SK-N-SH (cell line): Measurements from ENCODE around the gene CDH4. TPM values are rescaled to one million over a fixed set of nuclear protein-coding genes. Genes with fewer than 3 reads are reported as not detected.

Experiments used
- CTCF ChIA-PET: fragments of 300-600, 350-600 bp; formaldehyde crosslinking; extraction: SDS; loops from one replicate; lab custom pipeline; 2021; lab: Yijun Ruan, JAX
- POLR2A ChIA-PET: fragments of 350-600 bp; sonication (Branson Sonifier 250); formaldehyde crosslinking; extraction: SDS; loops from one replicate; lab custom pipeline; 2020; ENCODE audit warnings: antibody characterized with exemption, inconsistent platforms; lab: Yijun Ruan, JAX
- DNase-seq: peaks from one replicate; pipeline ENCODE4 v3.0.0; 2012
- H2AFZ ChIP-seq: fragments of 200-600 bp; sonication (generic); 2 replicates; pipeline ENCODE4 v1.8.1; 2016; ENCODE audit warnings: antibody characterized with exemption, mild to moderate bottlenecking, low read depth
- H3F3A ChIP-seq: fragments of 200-600 bp; sonication (generic); replicated peaks from 2 replicates; pipeline ENCODE3; 2016; ENCODE audit warnings: antibody characterized with exemption, mild to moderate bottlenecking; ENCODE audit not compliant: insufficient read depth
- H3K27ac ChIP-seq, 2 experiments: fragments of 200-500 bp in 1 of 2; fragments of 200-600 bp in 1 of 2; sonication (Bioruptor generic) in 1 of 2; sonication (generic), shearing (Covaris generic) in 1 of 2; 2 replicates each; pipeline versions ENCODE4 v1.5.1 to v1.6.1; 2014 to 2016; ENCODE audit warnings: low read depth in 2 of 2, inconsistent platforms in 1 of 2, low read length in 1 of 2, mild to moderate bottlenecking in 1 of 2, mixed read lengths in 1 of 2
- H3K27me3 ChIP-seq: fragments of 200-600 bp; sonication (generic), shearing (Covaris generic); 2 replicates; pipeline ENCODE4 v1.6.1; 2016; ENCODE audit warnings: mixed run types; ENCODE audit not compliant: insufficient read depth
- H3K36me3 ChIP-seq, 2 experiments: fragments of 200-500 bp in 1 of 2; fragments of 200-600 bp in 1 of 2; sonication (Bioruptor generic) in 1 of 2; sonication (generic) in 1 of 2; replicated peaks in 1 of 2; 2 replicates each; pipeline versions ENCODE3 to v1.5.1; 2014 to 2016; ENCODE audit warnings: low read length in 1 of 2, mild to moderate bottlenecking in 1 of 2; ENCODE audit not compliant: insufficient read depth in 2 of 2, control insufficient read depth in 1 of 2
- H3K4me1 ChIP-seq, 2 experiments: fragments of 200-500 bp in 1 of 2; fragments of 200-600 bp in 1 of 2; sonication (Bioruptor generic) in 1 of 2; sonication (generic), shearing (Covaris generic) in 1 of 2; 2 replicates each; pipeline versions ENCODE4 v1.5.1 to v1.6.1; 2014 to 2016; ENCODE audit warnings: low read depth in 1 of 2, low read length in 1 of 2, mixed run types in 1 of 2; ENCODE audit not compliant: insufficient read depth in 2 of 2, control insufficient read depth in 1 of 2
- H3K4me2 ChIP-seq: fragments of 200-600 bp; sonication (generic), shearing (Covaris generic); 2 replicates; pipeline ENCODE4 v1.6.1; 2017; ENCODE audit warnings: mixed run types
- H3K4me3 ChIP-seq, 2 experiments: fragments of 200-500 bp in 1 of 2; fragments of 200-600 bp in 1 of 2; sonication (Bioruptor generic) in 1 of 2; sonication (generic), shearing (Covaris generic) in 1 of 2; 2 replicates each; pipeline versions ENCODE4 v1.5.1 to v1.8.1; 2014 to 2016; ENCODE audit warnings: low read depth in 2 of 2, inconsistent platforms in 1 of 2, low read length in 1 of 2, mild to moderate bottlenecking in 1 of 2, mixed read lengths in 1 of 2, moderate library complexity in 1 of 2
- H3K79me2 ChIP-seq: fragments of 200-600 bp; sonication (generic); 2 replicates; pipeline ENCODE4 v1.8.1; 2017; ENCODE audit warnings: mild to moderate bottlenecking; ENCODE audit not compliant: insufficient read depth
- H3K9ac ChIP-seq: fragments of 200-600 bp; sonication (generic); 2 replicates; pipeline ENCODE4 v1.6.1; 2017; ENCODE audit warnings: mixed run types
- H3K9me2 ChIP-seq: fragments of 200-600 bp; sonication (generic); 2 replicates; pipeline ENCODE4 v1.6.1; 2017; ENCODE audit warnings: mixed run types
- H3K9me3 ChIP-seq: fragments of 200-600 bp; sonication (generic); 2 replicates; pipeline ENCODE4 v1.6.1; 2017; ENCODE audit warnings: mixed run types, mild to moderate bottlenecking, moderate library complexity
- H4K20me1 ChIP-seq: fragments of 200-600 bp; sonication (generic); 2 replicates; pipeline ENCODE4 v1.6.1; 2017; ENCODE audit warnings: mild to moderate bottlenecking, mixed run types; ENCODE audit not compliant: insufficient read depth
- ELF1 ChIP-seq: IDR thresholded peaks from 2 replicates; pipeline ENCODE4 v1.4.0; 2012
- EZH2phosphoT487 ChIP-seq: fragments of 200-600 bp; sonication (generic); IDR thresholded peaks from 2 replicates; pipeline ENCODE4 v1.6.1; 2017; ENCODE audit warnings: low read depth, mixed run types, mild to moderate bottlenecking, antibody characterized with exemption, moderate library complexity, borderline replicate concordance
- MEF2A ChIP-seq: IDR thresholded peaks from 2 replicates; pipeline ENCODE4 v1.4.0; 2012; ENCODE audit warnings: low read depth, borderline replicate concordance
- NFIC ChIP-seq: IDR thresholded peaks from 2 replicates; pipeline ENCODE4 v1.4.0; 2012; ENCODE audit warnings: borderline replicate concordance
- NRF1 ChIP-seq: IDR thresholded peaks from 2 replicates; pipeline ENCODE4 v1.6.1; 2012; ENCODE audit warnings: low read depth, mild to moderate bottlenecking, low read length
- RCOR1 ChIP-seq: fragments of 150-350 bp; IDR thresholded peaks from 2 replicates; pipeline ENCODE4 v1.6.1; 2017; ENCODE audit warnings: antibody characterized with exemption, low read length
- RFX5 ChIP-seq: IDR thresholded peaks from 2 replicates; pipeline ENCODE4 v1.6.1; 2012; ENCODE audit warnings: mild to moderate bottlenecking, improper control_type of control experiment, low read length
- RXRA ChIP-seq: IDR thresholded peaks from 2 replicates; pipeline ENCODE4 v1.4.0; 2012; ENCODE audit warnings: low read depth, mild to moderate bottlenecking, borderline replicate concordance
- TEAD4 ChIP-seq: IDR thresholded peaks from 2 replicates; pipeline ENCODE4 v1.4.0; 2012; ENCODE audit warnings: mild to moderate bottlenecking, borderline replicate concordance; ENCODE audit not compliant: insufficient read depth
- WGBS: methylation state at CpG from one replicate; pipeline ENCODE4 v1.1.6; 2017; ENCODE audit warnings: low lambda C conversion rate; 5-methylcytosine and 5-hydroxymethylcytosine counted together
- polyA plus RNA-seq, 3 experiments: library from polyadenylated mRNA; depleted of rRNA; stranded (reverse); fragments of >200 nt; gene quantifications; 2 replicates each; pipeline ENCODE4 v1.2.3, GENCODE V29; 2012
- TF ChIP-seq, protein P1 (sequence below): IDR thresholded peaks from 2 replicates; pipeline ENCODE4 v1.4.0; 2012; ENCODE audit warnings: low read depth
- TF ChIP-seq, protein P2 (sequence below): IDR thresholded peaks from 2 replicates; pipeline ENCODE4; 2012
- TF ChIP-seq, protein P3 (sequence below): fragments of 150-350 bp; IDR thresholded peaks from 2 replicates; pipeline ENCODE4 v1.6.1; 2016; ENCODE audit warnings: mild to moderate bottlenecking, low read depth, low read length
- TF ChIP-seq, protein P4 (sequence below): fragments of 200-600 bp; sonication (generic); IDR thresholded peaks from 2 replicates; pipeline ENCODE4 v1.6.1; 2017; ENCODE audit warnings: antibody characterized with exemption, mild to moderate bottlenecking, moderate library complexity
- TF ChIP-seq, protein P5 (sequence below): IDR thresholded peaks from 2 replicates; pipeline ENCODE4 v1.6.1; 2012; ENCODE audit warnings: mild to moderate bottlenecking, low read depth, low read length, moderate library complexity
- TF ChIP-seq, protein P6 (sequence below): IDR thresholded peaks from 2 replicates; pipeline ENCODE4 v1.4.0; 2012; ENCODE audit warnings: low read depth, borderline replicate concordance

The CDH4 gene
- polyA plus RNA-seq, 1 of the 3 experiments (the other 2 are of a cell fraction) = not detected

DNA sequence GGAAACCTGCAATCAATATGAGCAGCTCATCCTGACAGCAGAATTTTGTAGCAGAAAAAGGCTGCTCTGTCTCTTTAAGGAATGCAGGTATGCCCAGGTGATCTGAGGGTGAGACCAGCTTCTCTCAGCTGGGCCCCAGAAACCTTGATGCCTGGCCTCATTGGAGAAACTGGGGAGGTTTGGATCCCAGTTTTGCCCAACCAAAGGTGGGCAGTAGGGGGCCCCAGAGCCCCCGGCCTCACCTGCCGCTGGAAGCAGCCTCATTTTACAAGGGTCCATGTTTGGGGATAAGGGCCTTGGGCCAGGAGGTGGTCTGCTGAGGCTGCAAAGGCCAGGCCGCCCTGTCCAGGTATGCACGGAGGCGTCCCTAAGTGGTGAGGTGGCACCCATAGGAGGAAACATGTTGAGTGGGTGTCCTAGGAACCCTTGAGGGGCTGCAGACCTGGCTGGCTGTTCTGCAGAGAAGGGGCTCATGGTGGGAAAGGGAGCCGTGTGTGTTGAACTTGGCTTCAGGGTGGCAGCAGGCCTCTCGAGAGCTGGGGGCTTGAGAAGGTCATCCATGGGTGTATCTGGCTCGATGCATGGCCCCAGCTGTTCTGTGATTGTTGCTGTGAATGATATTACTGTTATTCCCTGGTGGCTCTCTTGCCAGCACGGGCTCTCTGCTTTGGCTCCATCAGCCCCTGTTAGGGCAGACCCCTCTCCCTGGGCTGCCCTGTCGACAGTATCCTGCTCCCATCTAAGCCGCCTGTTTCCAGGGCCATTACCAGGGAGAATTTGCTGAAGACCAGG, 208.4 kb downstream of the CDH4 start:
- Histone ChIP-seq H4K20me1 (no peaks in the 10 kb centered on the region), H3K4me2 (no peak overlapping the region), H3K36me3 (no peaks in the 10 kb centered on the region), H3K4me1 (no peaks in the 10 kb centered on the region), H3K27ac (no peak overlapping the region), H3K79me2 (no peaks in the 10 kb centered on the region), H3F3A (no peaks in the 10 kb centered on the region), H3K9ac (no peak overlapping the region), H3K9me3 (no peaks in the 10 kb centered on the region), H2AFZ (no peak overlapping the region), H3K4me3 (no peak overlapping the region), H3K27me3 (no peaks in the 10 kb centered on the region), H3K9me2 (no peaks in the 10 kb centered on the region)
- TF ChIP-seq NFIC (no peak), TEAD4 (no peak), RCOR1 (no peak), RXRA (no peak), ELF1 (no peak), MEF2A (no peak)
- TF ChIP-seq, protein P1, sequence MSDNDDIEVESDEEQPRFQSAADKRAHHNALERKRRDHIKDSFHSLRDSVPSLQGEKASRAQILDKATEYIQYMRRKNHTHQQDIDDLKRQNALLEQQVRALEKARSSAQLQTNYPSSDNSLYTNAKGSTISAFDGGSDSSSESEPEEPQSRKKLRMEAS = no peak
- TF ChIP-seq, protein P2, sequence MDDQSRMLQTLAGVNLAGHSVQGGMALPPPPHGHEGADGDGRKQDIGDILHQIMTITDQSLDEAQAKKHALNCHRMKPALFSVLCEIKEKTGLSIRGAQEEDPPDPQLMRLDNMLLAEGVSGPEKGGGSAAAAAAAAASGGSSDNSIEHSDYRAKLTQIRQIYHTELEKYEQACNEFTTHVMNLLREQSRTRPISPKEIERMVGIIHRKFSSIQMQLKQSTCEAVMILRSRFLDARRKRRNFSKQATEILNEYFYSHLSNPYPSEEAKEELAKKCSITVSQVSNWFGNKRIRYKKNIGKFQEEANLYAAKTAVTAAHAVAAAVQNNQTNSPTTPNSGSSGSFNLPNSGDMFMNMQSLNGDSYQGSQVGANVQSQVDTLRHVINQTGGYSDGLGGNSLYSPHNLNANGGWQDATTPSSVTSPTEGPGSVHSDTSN = no peak
- TF ChIP-seq, protein P3, sequence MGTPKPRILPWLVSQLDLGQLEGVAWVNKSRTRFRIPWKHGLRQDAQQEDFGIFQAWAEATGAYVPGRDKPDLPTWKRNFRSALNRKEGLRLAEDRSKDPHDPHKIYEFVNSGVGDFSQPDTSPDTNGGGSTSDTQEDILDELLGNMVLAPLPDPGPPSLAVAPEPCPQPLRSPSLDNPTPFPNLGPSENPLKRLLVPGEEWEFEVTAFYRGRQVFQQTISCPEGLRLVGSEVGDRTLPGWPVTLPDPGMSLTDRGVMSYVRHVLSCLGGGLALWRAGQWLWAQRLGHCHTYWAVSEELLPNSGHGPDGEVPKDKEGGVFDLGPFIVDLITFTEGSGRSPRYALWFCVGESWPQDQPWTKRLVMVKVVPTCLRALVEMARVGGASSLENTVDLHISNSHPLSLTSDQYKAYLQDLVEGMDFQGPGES = no peak
- TF ChIP-seq, protein P4, sequence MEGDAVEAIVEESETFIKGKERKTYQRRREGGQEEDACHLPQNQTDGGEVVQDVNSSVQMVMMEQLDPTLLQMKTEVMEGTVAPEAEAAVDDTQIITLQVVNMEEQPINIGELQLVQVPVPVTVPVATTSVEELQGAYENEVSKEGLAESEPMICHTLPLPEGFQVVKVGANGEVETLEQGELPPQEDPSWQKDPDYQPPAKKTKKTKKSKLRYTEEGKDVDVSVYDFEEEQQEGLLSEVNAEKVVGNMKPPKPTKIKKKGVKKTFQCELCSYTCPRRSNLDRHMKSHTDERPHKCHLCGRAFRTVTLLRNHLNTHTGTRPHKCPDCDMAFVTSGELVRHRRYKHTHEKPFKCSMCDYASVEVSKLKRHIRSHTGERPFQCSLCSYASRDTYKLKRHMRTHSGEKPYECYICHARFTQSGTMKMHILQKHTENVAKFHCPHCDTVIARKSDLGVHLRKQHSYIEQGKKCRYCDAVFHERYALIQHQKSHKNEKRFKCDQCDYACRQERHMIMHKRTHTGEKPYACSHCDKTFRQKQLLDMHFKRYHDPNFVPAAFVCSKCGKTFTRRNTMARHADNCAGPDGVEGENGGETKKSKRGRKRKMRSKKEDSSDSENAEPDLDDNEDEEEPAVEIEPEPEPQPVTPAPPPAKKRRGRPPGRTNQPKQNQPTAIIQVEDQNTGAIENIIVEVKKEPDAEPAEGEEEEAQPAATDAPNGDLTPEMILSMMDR = no peak
- ChIA-PET POLR2A (no interaction called here), CTCF (no interaction called here)
- DNase-seq = no peak
- 42% methylated on average over 9 of the region's 11 CpGs for whole genome bisulfite sequencing

DNA sequence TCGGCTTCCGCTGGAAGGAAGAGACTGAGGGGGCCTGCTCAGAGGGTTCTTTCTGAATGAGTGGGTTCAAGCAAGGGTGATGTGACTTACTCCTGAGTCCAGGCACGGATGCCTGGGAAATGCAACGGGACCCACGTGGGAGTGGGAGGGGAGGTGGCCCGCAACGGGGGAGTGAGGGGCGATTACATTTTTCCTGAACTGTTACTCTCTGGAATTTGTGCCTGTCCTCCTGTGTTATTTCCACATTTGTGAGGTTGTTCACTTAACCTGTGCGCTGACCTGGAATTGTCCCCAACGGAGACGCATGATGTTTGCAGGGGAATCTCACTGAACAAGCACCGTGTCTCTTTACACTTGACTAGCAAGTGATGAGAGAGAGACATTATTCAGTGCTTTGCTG, 209.4 kb downstream of the CDH4 start:
- ChIA-PET POLR2A (no interaction called here), CTCF (no interaction called here)

More for the DNA sequence above, 209.4 kb downstream of the CDH4 start:
- Histone ChIP-seq H3K27me3 (no peaks in the 10 kb centered on the region), H3F3A (no peaks in the 10 kb centered on the region), H2AFZ (no peak overlapping the region), H4K20me1 (no peaks in the 10 kb centered on the region), H3K4me2 (no peak overlapping the region), H3K4me1 (no peaks in the 10 kb centered on the region), H3K36me3 (no peaks in the 10 kb centered on the region), H3K9me2 (no peaks in the 10 kb centered on the region), H3K9me3 (no peaks in the 10 kb centered on the region), H3K9ac (no peak overlapping the region), H3K27ac (no peak overlapping the region), H3K79me2 (no peaks in the 10 kb centered on the region), H3K4me3 (no peak overlapping the region)
- no peak for DNase-seq
- TF ChIP-seq, protein P5, sequence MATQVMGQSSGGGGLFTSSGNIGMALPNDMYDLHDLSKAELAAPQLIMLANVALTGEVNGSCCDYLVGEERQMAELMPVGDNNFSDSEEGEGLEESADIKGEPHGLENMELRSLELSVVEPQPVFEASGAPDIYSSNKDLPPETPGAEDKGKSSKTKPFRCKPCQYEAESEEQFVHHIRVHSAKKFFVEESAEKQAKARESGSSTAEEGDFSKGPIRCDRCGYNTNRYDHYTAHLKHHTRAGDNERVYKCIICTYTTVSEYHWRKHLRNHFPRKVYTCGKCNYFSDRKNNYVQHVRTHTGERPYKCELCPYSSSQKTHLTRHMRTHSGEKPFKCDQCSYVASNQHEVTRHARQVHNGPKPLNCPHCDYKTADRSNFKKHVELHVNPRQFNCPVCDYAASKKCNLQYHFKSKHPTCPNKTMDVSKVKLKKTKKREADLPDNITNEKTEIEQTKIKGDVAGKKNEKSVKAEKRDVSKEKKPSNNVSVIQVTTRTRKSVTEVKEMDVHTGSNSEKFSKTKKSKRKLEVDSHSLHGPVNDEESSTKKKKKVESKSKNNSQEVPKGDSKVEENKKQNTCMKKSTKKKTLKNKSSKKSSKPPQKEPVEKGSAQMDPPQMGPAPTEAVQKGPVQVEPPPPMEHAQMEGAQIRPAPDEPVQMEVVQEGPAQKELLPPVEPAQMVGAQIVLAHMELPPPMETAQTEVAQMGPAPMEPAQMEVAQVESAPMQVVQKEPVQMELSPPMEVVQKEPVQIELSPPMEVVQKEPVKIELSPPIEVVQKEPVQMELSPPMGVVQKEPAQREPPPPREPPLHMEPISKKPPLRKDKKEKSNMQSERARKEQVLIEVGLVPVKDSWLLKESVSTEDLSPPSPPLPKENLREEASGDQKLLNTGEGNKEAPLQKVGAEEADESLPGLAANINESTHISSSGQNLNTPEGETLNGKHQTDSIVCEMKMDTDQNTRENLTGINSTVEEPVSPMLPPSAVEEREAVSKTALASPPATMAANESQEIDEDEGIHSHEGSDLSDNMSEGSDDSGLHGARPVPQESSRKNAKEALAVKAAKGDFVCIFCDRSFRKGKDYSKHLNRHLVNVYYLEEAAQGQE = no peak
- TF ChIP-seq, protein P6, sequence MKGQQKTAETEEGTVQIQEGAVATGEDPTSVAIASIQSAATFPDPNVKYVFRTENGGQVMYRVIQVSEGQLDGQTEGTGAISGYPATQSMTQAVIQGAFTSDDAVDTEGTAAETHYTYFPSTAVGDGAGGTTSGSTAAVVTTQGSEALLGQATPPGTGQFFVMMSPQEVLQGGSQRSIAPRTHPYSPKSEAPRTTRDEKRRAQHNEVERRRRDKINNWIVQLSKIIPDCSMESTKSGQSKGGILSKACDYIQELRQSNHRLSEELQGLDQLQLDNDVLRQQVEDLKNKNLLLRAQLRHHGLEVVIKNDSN = no peak
- TF ChIP-seq NRF1 (no peak), RFX5 (no peak), RCOR1 (no peak), EZH2phosphoT487 (no peak)
- WGBS = 66% methylated on average over 10 of the region's 12 CpGs
